Kidney (tissue), 14 donors: Measurements from ENCODE around the gene EHD3. TPM values are rescaled to one million over a fixed set of nuclear protein-coding genes. Genes with fewer than 3 reads are reported as not detected.

Experiments
- DNase-seq, 5 donors: peaks; one replicate each; pipeline ENCODE4 v3.0.0-alpha.2; 2013 to 2020
- FAIRE-seq: peaks from 2 replicates; lab custom pipeline; 2012; peaks lifted over from hg19 to GRCh38; lab: Jason Lieb, UNC
- H3K27ac ChIP-seq, 2 donors: one replicate each; pipeline ENCODE4 v1.7.0; 2013; ENCODE audit warnings: low read depth in 2 of 2, low read length in 2 of 2, inconsistent platforms in 1 of 2
- H3K27me3 ChIP-seq: one replicate; pipeline ENCODE4 v1.7.1; 2013; ENCODE audit warnings: low read length, inconsistent platforms; ENCODE audit not compliant: control insufficient read depth, insufficient read depth
- H3K36me3 ChIP-seq, 3 donors: one replicate each; pipeline versions ENCODE4 v1.7.0 to v1.7.1; 2013; ENCODE audit warnings: low read length in 3 of 3, control low read depth in 1 of 3, inconsistent platforms in 1 of 3; ENCODE audit not compliant: insufficient read depth in 3 of 3, control insufficient read depth in 2 of 3
- H3K4me1 ChIP-seq, 3 donors: one replicate each; pipeline versions ENCODE4 v1.7.0 to v1.7.1; 2013; ENCODE audit warnings: low read length in 3 of 3, inconsistent platforms in 1 of 3, low read depth in 1 of 3; ENCODE audit not compliant: control insufficient read depth in 2 of 3, insufficient read depth in 2 of 3
- H3K4me3 ChIP-seq, 3 donors: one replicate each; pipeline versions ENCODE4 v1.7.0 to v1.8.1; 2013; ENCODE audit warnings: low read length in 3 of 3, control low read depth in 1 of 3, inconsistent platforms in 1 of 3
- H3K9ac ChIP-seq, 3 donors: one replicate each; pipeline versions ENCODE4 v1.7.0 to v1.7.1; 2013; ENCODE audit warnings: low read length in 3 of 3, control low read depth in 1 of 3, inconsistent platforms in 1 of 3
- H3K9me3 ChIP-seq, 3 donors: one replicate each; pipeline versions ENCODE4 v1.7.0 to v1.7.1; 2013; ENCODE audit warnings: low read length in 3 of 3, control low read depth in 1 of 3, inconsistent platforms in 1 of 3; ENCODE audit not compliant: control insufficient read depth in 2 of 3, insufficient read depth in 1 of 3
- CTCF ChIP-seq: IDR thresholded peaks from 3 replicates; pipeline ENCODE4 v1.5.1; 2012; ENCODE audit warnings: mild to moderate bottlenecking, moderate library complexity, borderline replicate concordance; ENCODE audit not compliant: insufficient read depth; ENCODE audit errors: extremely low read depth
- intact Hi-C: fragments of 100-400 bp; cut with DNase I; formaldehyde crosslinking; loops from one replicate; pipeline ENCODE4 v1.11.1; 2022
- polyA plus RNA-seq: library from polyadenylated mRNA; stranded (reverse); fragments of 350-450 nt; fragmentation: Illumina TruSeq; extraction: RNeasy Lipid Tissue Mini Kit (QIAGEN cat#74804); gene quantifications from one replicate; pipeline ENCODE4 v1.2.3, GENCODE V29; 2014; ENCODE audit warnings: low read depth, low replicate concordance; ENCODE audit not compliant: insufficient read depth
- total RNA-seq: library from RNA; stranded (reverse); fragmentation: NEBNext Ultra II Directional; extraction: Animal tissue kit (Norgen Biotek cat#: 25700); gene quantifications from one replicate; pipeline ENCODE4 v1.2.1, GENCODE V29; 2021
- donor health status: control.
- donor health status: control.
- donor health status: control.
- donor health status: control.
- donor health status: control.
- donor health status: DM: yes; HTN: yes; CAD: no.
- donor health status: Normal renal cell carcinoma (clear cell type).

EHD3 gene
- total and polyA plus RNA-seq, 2 donors from 2014 or later: 9.5 to 45.3 TPM

- Histone ChIP-seq H3K36me3 (no peaks in the 10 kb centered on the region), H3K9me3 (no peaks in the 10 kb centered on the region), H3K4me1 (peaks cover 0 to 16% (median 0%) of the 10 kb centered on the region in 3 donors), H3K27me3 (no peaks in the 10 kb centered on the region), H3K9ac (peak overlapping the region in 1 of 3 donors; percentile 58), H3K27ac (peak overlapping the region; percentile 38 to 76), H3K4me3 (peak overlapping the region in 1 of 3 donors; percentile 15)
- DNase-seq (no peak), FAIRE-seq (no peak)
- TF ChIP-seq CTCF: no peak
- intact Hi-C loops: no loop called here
Observed at GRCh38 chr2:31238906-31239592, 5.1 kb downstream of the EHD3 start.

GRCh38 chr2:31239593-31240177, 5.7 kb downstream of the EHD3 start:
- H3K9ac ChIP-seq: peak overlapping the region in 1 of 3 donors; percentile 58
- peak overlapping the region; percentile 38 to 76 for H3K27ac ChIP-seq
- H3K27me3 ChIP-seq: no peaks in the 10 kb centered on the region
- no peak for FAIRE-seq
- no peak for DNase-seq
- H3K9me3 ChIP-seq: no peaks in the 10 kb centered on the region
- no peak for TF ChIP-seq CTCF
- H3K36me3 ChIP-seq: no peaks in the 10 kb centered on the region
- intact Hi-C loops: no loop called here
- peaks cover 0 to 13% (median 0%) of the 10 kb centered on the region in 3 donors for H3K4me1 ChIP-seq
- H3K4me3 ChIP-seq: peak overlapping the region in 1 of 3 donors; percentile 15

- peak overlapping the region; percentile 29 to 76 for H3K27ac ChIP-seq
- no peak for TF ChIP-seq CTCF
- FAIRE-seq: no peak
Observed at GRCh38 chr2:31240381-31241365, 6.7 kb downstream of the EHD3 start.

More at GRCh38 chr2:31240381-31241365, 6.7 kb downstream of the EHD3 start:
- Histone ChIP-seq H3K27me3 (no peaks in the 10 kb centered on the region), H3K36me3 (no peaks in the 10 kb centered on the region), H3K9me3 (no peaks in the 10 kb centered on the region), H3K4me3 (peak overlapping the region in 1 of 3 donors; percentile 3), H3K9ac (no peak overlapping the region), H3K4me1 (peaks cover 0 to 11% (median 0%) of the 10 kb centered on the region in 3 donors)
- intact Hi-C loops: no loop called here
- DNase-seq: no peak
